ENCODE data around the gene MDGA2.

- TF ChIP-seq, protein P1, sequence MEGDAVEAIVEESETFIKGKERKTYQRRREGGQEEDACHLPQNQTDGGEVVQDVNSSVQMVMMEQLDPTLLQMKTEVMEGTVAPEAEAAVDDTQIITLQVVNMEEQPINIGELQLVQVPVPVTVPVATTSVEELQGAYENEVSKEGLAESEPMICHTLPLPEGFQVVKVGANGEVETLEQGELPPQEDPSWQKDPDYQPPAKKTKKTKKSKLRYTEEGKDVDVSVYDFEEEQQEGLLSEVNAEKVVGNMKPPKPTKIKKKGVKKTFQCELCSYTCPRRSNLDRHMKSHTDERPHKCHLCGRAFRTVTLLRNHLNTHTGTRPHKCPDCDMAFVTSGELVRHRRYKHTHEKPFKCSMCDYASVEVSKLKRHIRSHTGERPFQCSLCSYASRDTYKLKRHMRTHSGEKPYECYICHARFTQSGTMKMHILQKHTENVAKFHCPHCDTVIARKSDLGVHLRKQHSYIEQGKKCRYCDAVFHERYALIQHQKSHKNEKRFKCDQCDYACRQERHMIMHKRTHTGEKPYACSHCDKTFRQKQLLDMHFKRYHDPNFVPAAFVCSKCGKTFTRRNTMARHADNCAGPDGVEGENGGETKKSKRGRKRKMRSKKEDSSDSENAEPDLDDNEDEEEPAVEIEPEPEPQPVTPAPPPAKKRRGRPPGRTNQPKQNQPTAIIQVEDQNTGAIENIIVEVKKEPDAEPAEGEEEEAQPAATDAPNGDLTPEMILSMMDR (IDR thresholded peaks at IDR 0.05), result no peak
- TF ChIP-seq ZFX (IDR thresholded peaks at IDR 0.05; ENCODE audit: borderline replicate concordance), result no peak
Observed at GRCh38 chr14:47557894-47558293, 117.5 kb downstream of the MDGA2 start.
